ENCODE measurements around the gene EI24.

DNA sequence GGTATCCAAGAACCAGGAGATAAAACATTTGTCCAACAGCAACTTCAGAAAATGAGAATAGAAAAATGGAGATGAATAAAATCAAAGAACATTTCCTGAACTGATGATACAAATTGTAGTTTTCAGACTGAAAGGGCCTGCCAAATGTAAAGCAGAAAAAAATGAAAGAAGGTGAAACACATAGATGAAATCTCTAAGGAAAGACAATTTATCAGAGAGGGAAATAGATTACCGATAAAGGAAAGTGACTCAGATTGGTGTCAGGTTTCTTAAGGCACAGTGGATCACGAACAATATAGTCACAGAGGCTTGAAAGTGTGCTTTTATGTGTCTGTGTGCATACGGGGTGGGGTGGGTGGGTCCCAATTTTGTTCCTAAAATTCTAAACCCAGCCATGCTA lies 19.2 kb downstream of the EI24 start:
- TF ChIP-seq, protein P1, sequence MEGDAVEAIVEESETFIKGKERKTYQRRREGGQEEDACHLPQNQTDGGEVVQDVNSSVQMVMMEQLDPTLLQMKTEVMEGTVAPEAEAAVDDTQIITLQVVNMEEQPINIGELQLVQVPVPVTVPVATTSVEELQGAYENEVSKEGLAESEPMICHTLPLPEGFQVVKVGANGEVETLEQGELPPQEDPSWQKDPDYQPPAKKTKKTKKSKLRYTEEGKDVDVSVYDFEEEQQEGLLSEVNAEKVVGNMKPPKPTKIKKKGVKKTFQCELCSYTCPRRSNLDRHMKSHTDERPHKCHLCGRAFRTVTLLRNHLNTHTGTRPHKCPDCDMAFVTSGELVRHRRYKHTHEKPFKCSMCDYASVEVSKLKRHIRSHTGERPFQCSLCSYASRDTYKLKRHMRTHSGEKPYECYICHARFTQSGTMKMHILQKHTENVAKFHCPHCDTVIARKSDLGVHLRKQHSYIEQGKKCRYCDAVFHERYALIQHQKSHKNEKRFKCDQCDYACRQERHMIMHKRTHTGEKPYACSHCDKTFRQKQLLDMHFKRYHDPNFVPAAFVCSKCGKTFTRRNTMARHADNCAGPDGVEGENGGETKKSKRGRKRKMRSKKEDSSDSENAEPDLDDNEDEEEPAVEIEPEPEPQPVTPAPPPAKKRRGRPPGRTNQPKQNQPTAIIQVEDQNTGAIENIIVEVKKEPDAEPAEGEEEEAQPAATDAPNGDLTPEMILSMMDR (IDR thresholded peaks at IDR 0.05; ENCODE audit: poor library complexity) = no peak
- TF ChIP-seq EZH2 (IDR thresholded peaks at IDR 0.05; ENCODE audit: borderline replicate concordance) = no peak
